KMS-11 (cell line): ENCODE data around the gene LIMS4.
"Not testable (repeated sequence)": the region's sequence is repeated elsewhere in the genome, so short reads cannot be mapped to it uniquely, and the experiment has no call there.

Experiments
- H2AFZ ChIP-seq: fragments of 200-600 bp; sonication (generic); 2 replicates; pipeline ENCODE4 v1.6.1; 2016; ENCODE audit warnings: antibody characterized with exemption, mixed run types, low read depth
- H3K27ac ChIP-seq: fragments of 200-600 bp; sonication (generic); 2 replicates; pipeline ENCODE4 v1.6.1; 2016; ENCODE audit warnings: mild to moderate bottlenecking, mixed run types
- H3K27me3 ChIP-seq: fragments of 200-600 bp; sonication (generic); 2 replicates; pipeline ENCODE4 v1.6.1; 2017; ENCODE audit warnings: mild to moderate bottlenecking, low read depth, mixed run types, moderate library complexity; ENCODE audit not compliant: insufficient read depth
- H3K36me3 ChIP-seq: fragments of 200-600 bp; sonication (generic); 2 replicates; pipeline ENCODE4 v1.6.1; 2017; ENCODE audit warnings: mild to moderate bottlenecking, mixed run types; ENCODE audit not compliant: insufficient read depth
- H3K4me1 ChIP-seq: fragments of 200-600 bp; sonication (generic); 2 replicates; pipeline ENCODE4 v1.6.1; 2016; ENCODE audit warnings: mild to moderate bottlenecking, low read depth, mixed run types; ENCODE audit not compliant: poor library complexity, severe bottlenecking
- H3K4me2 ChIP-seq: fragments of 200-600 bp; sonication (generic); 2 replicates; pipeline ENCODE4 v1.7.0; 2016; ENCODE audit warnings: mild to moderate bottlenecking, mixed run types
- H3K4me3 ChIP-seq: fragments of 200-600 bp; sonication (generic); IDR thresholded peaks from 2 replicates; pipeline ENCODE4 v1.6.1; 2017; ENCODE audit warnings: low read depth, low read length, mixed read lengths; ENCODE audit not compliant: insufficient read depth
- H3K79me2 ChIP-seq: fragments of 200-600 bp; sonication (generic); 2 replicates; pipeline ENCODE4 v1.6.1; 2016; ENCODE audit warnings: low read depth, mixed run types; ENCODE audit not compliant: insufficient read depth
- H3K9ac ChIP-seq: fragments of 200-600 bp; sonication (generic); 2 replicates; pipeline ENCODE4 v1.6.1; 2016; ENCODE audit warnings: mild to moderate bottlenecking, mixed run types
- H4K20me1 ChIP-seq: fragments of 200-600 bp; sonication (generic); 2 replicates; pipeline ENCODE4 v1.6.1; 2016; ENCODE audit warnings: mild to moderate bottlenecking, mixed run types; ENCODE audit not compliant: insufficient read depth

LIMS4 gene

GRCh38 chr2:110475627-110476359 is 3.2 kb upstream of the LIMS4 start:
- H3K4me1 ChIP-seq, H3K27me3 ChIP-seq, H2AFZ ChIP-seq, H4K20me1 ChIP-seq, H3K79me2 ChIP-seq, H3K4me3 ChIP-seq, H3K36me3 ChIP-seq, H3K4me2 ChIP-seq, H3K27ac ChIP-seq, H3K9ac ChIP-seq: not testable (repeated sequence)

GRCh38 chr2:110474898-110475297 is 2.3 kb upstream of the LIMS4 start:
- H3K27me3 ChIP-seq, H3K4me3 ChIP-seq, H3K27ac ChIP-seq, H3K9ac ChIP-seq, H3K4me2 ChIP-seq, H2AFZ ChIP-seq, H3K4me1 ChIP-seq, H3K36me3 ChIP-seq, H4K20me1 ChIP-seq, H3K79me2 ChIP-seq: not testable (repeated sequence)

- H3K4me2 ChIP-seq, H2AFZ ChIP-seq, H4K20me1 ChIP-seq, H3K4me1 ChIP-seq, H3K4me3 ChIP-seq, H3K27ac ChIP-seq, H3K36me3 ChIP-seq, H3K27me3 ChIP-seq, H3K79me2 ChIP-seq, H3K9ac ChIP-seq: not testable (repeated sequence)
Observed at GRCh38 chr2:110473059-110473358, 393 bp upstream of the LIMS4 start.

- not testable (repeated sequence) for H3K9ac ChIP-seq, H3K27me3 ChIP-seq, H3K4me2 ChIP-seq, H3K36me3 ChIP-seq, H4K20me1 ChIP-seq, H3K27ac ChIP-seq, H3K4me1 ChIP-seq, H2AFZ ChIP-seq, H3K79me2 ChIP-seq, H3K4me3 ChIP-seq
Observed at GRCh38 chr2:110468921-110469320, 3.7 kb downstream of the LIMS4 start.

GRCh38 chr2:110465312-110465711 is 7.3 kb downstream of the LIMS4 start:
- H3K27ac ChIP-seq, H3K27me3 ChIP-seq, H3K4me3 ChIP-seq, H3K36me3 ChIP-seq, H3K4me1 ChIP-seq, H3K4me2 ChIP-seq, H3K79me2 ChIP-seq, H4K20me1 ChIP-seq, H2AFZ ChIP-seq, H3K9ac ChIP-seq: not testable (repeated sequence)

GRCh38 chr2:110462458-110462857 is 10.2 kb downstream of the LIMS4 start:
- not testable (repeated sequence) for H3K4me2 ChIP-seq, H3K27me3 ChIP-seq, H3K27ac ChIP-seq, H3K9ac ChIP-seq, H4K20me1 ChIP-seq, H3K4me3 ChIP-seq, H2AFZ ChIP-seq, H3K79me2 ChIP-seq, H3K36me3 ChIP-seq, H3K4me1 ChIP-seq

- not testable (repeated sequence) for H2AFZ ChIP-seq, H3K79me2 ChIP-seq, H3K27me3 ChIP-seq, H3K4me3 ChIP-seq, H4K20me1 ChIP-seq, H3K4me2 ChIP-seq, H3K27ac ChIP-seq, H3K4me1 ChIP-seq, H3K9ac ChIP-seq, H3K36me3 ChIP-seq
Observed at GRCh38 chr2:110460318-110460717, 12.3 kb downstream of the LIMS4 start.

- H3K4me3 ChIP-seq, H4K20me1 ChIP-seq, H3K4me2 ChIP-seq, H3K4me1 ChIP-seq, H2AFZ ChIP-seq, H3K27me3 ChIP-seq, H3K79me2 ChIP-seq, H3K27ac ChIP-seq, H3K36me3 ChIP-seq, H3K9ac ChIP-seq: not testable (repeated sequence)
Observed at GRCh38 chr2:110457214-110457590, 15.4 kb downstream of the LIMS4 start.

GRCh38 chr2:110456291-110457213 is 16.1 kb downstream of the LIMS4 start:
- H4K20me1 ChIP-seq, H3K9ac ChIP-seq, H3K4me2 ChIP-seq, H3K27me3 ChIP-seq, H3K4me1 ChIP-seq, H3K4me3 ChIP-seq, H3K36me3 ChIP-seq, H3K79me2 ChIP-seq, H2AFZ ChIP-seq, H3K27ac ChIP-seq: not testable (repeated sequence)

- not testable (repeated sequence) for H2AFZ ChIP-seq, H3K4me1 ChIP-seq, H3K27me3 ChIP-seq, H3K4me3 ChIP-seq, H3K79me2 ChIP-seq, H4K20me1 ChIP-seq, H3K9ac ChIP-seq, H3K27ac ChIP-seq, H3K36me3 ChIP-seq, H3K4me2 ChIP-seq
Observed at GRCh38 chr2:110455080-110455670, 17.4 kb downstream of the LIMS4 start.
